Liver (tissue), 3 donors: ENCODE measurements around the gene TMSB4X.

Source experiments
- FOXA1 ChIP-seq: IDR thresholded peaks from 2 replicates; pipeline ENCODE4 v1.6.1; 2016; ENCODE audit warnings: antibody characterized with exemption
- MAX ChIP-seq: IDR thresholded peaks from 2 replicates; pipeline ENCODE4 v1.6.1; 2016; ENCODE audit warnings: antibody characterized with exemption
- SP1 ChIP-seq: IDR thresholded peaks from 2 replicates; pipeline ENCODE4 v1.6.1; 2018; ENCODE audit warnings: antibody characterized with exemption, mild to moderate bottlenecking
- TAF1 ChIP-seq: conservative IDR thresholded peaks from 2 replicates; pipeline ENCODE4 v1.6.1; 2016; ENCODE audit warnings: antibody characterized with exemption, mild to moderate bottlenecking
- YY1 ChIP-seq: IDR thresholded peaks from 2 replicates; pipeline ENCODE4 v1.6.1; 2016; ENCODE audit warnings: antibody characterized with exemption, mild to moderate bottlenecking
- TF ChIP-seq, protein P1 (sequence below): fragments of 150-350 bp; IDR thresholded peaks from 2 replicates; pipeline ENCODE4 v1.5.1; 2017; ENCODE audit warnings: improper control_type of control experiment, low read depth, low read length; ENCODE audit not compliant: missing input control
- donor health status: healthy.
- donor health status: healthy.

DNA sequence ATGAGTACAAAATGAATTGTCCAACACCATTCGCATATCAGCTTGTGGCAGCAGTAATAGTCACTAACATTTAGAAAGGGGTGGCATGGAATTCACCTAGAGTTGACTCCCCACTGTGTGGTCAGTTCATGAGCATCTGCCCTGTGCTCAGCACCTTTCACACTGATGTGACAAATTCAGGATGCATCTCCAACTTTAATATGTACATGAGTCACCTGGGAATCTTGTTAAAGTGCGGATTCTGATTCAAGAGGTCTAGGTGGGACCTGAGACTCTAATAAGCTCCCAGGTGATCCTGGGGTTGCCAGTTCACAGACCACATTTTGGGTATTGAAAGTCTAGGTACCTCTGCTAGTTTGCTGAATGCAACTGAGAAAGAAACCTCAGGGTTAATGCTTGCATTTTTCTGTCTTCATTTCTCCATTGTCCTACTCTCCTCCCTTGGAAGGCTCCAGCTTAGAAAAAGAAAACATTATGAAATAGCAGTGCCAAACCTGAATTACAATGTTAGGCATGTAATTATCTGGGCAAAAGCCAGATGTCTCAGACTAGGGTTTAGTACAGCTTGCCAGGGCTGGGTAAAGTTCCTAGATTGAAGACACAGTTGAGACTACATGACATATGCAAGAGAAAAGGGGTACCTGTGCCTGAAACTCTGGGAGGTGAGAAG lies 32.7 kb downstream of the TMSB4X start:
- TF ChIP-seq YY1 (no peak), SP1 (no peak), TAF1 (no peak), FOXA1 (no peak), MAX (no peak)
- TF ChIP-seq, protein P1, sequence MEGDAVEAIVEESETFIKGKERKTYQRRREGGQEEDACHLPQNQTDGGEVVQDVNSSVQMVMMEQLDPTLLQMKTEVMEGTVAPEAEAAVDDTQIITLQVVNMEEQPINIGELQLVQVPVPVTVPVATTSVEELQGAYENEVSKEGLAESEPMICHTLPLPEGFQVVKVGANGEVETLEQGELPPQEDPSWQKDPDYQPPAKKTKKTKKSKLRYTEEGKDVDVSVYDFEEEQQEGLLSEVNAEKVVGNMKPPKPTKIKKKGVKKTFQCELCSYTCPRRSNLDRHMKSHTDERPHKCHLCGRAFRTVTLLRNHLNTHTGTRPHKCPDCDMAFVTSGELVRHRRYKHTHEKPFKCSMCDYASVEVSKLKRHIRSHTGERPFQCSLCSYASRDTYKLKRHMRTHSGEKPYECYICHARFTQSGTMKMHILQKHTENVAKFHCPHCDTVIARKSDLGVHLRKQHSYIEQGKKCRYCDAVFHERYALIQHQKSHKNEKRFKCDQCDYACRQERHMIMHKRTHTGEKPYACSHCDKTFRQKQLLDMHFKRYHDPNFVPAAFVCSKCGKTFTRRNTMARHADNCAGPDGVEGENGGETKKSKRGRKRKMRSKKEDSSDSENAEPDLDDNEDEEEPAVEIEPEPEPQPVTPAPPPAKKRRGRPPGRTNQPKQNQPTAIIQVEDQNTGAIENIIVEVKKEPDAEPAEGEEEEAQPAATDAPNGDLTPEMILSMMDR: no peak
